Stimulated activated CD8-positive, alpha-beta memory T cell treated with anti-CD3 and anti-CD28 coated beads, Interleukin-15, amount 100 ng/mL, for 48 hours (primary cell): Measurements from ENCODE around the gene NCF4.

ENCODE experiments used
- DNase-seq, 2 donors: peaks; one replicate each; pipeline ENCODE4 v3.0.0-alpha.2; 2020; ENCODE audit warnings: low read depth in 2 of 2

NCF4 gene

GRCh38 chr22:36864454-36865215, 3.8 kb downstream of the NCF4 start:
- no peak for DNase-seq

- no peak for DNase-seq
These were observed 4.5 kb downstream of the NCF4 start for GRCh38 chr22:36865346-36865745.

GRCh38 chr22:36867695-36868094, 6.9 kb downstream of the NCF4 start:
- DNase-seq = no peak

- DNase-seq = no peak
These were observed 7.9 kb downstream of the NCF4 start for GRCh38 chr22:36868546-36869181.

GRCh38 chr22:36870250-36870649, 9.4 kb downstream of the NCF4 start:
- DNase-seq = no peak

- no peak for DNase-seq
These were observed 10.9 kb downstream of the NCF4 start for GRCh38 chr22:36871669-36872081.

GRCh38 chr22:36872084-36872483, 11.3 kb downstream of the NCF4 start:
- DNase-seq = no peak

- DNase-seq = no peak
These were observed 12.2 kb downstream of the NCF4 start for GRCh38 chr22:36872866-36873498.

GRCh38 chr22:36873614-36874308, 13.0 kb downstream of the NCF4 start:
- peak; percentile 41 to 56 for DNase-seq

- DNase-seq = no peak
These were observed 13.5 kb downstream of the NCF4 start for GRCh38 chr22:36874309-36874696.

- no peak for DNase-seq
These were observed 13.9 kb downstream of the NCF4 start for GRCh38 chr22:36874736-36875135.

GRCh38 chr22:36875741-36876140, 14.9 kb downstream of the NCF4 start:
- no peak for DNase-seq

- no peak for DNase-seq
These were observed 19.0 kb downstream of the NCF4 start for GRCh38 chr22:36879775-36880174.

- DNase-seq = no peak
These were observed 20.9 kb downstream of the NCF4 start for GRCh38 chr22:36881504-36882245.

- no peak for DNase-seq
These were observed 23.7 kb downstream of the NCF4 start for GRCh38 chr22:36884349-36885158.

GRCh38 chr22:36885474-36885873, 24.7 kb downstream of the NCF4 start:
- DNase-seq = no peak

GRCh38 chr22:36886016-36886415, 25.2 kb downstream of the NCF4 start:
- no peak for DNase-seq

GRCh38 chr22:36887162-36887561, 26.4 kb downstream of the NCF4 start:
- DNase-seq = no peak

GRCh38 chr22:36891646-36892045, 30.8 kb downstream of the NCF4 start:
- DNase-seq = no peak

GRCh38 chr22:36892292-36892691, 31.5 kb downstream of the NCF4 start:
- no peak for DNase-seq

- no peak for DNase-seq
These were observed 32.5 kb downstream of the NCF4 start for GRCh38 chr22:36893262-36893661.
